ENCODE results near the gene DCXR.

The DCXR gene

GRCh38 chr17:82021107-82021899 is 16.2 kb downstream of the DCXR start:
- peak; percentile 47 for DNase-seq

DNA sequence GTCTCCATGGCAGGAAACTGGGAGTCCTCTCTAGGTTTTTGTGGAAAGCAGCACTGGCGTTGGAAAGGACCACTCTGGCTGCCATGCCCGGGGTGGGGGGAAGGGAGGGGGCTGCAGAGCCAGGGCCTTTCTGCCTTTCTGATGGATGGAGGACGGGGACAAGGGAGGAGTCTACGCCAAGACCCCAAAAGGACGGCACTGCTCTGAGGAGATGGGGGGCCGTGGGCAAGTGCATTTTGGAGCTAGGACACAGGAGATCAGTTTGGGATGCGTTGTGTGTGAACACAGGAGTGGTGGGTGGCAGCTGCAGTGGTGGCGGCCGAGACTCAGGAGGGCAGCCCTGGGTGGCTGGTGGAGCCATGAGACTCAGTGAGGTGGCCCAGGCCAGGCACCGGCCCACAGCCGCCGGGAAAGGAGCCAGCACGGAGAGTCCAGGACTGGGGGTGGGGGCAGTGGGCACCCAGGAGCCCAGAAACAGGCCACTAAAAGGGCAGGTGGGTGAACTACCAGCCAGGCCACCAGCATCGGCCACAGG is 16.9 kb downstream of the DCXR start:
- no peak for DNase-seq

DNA sequence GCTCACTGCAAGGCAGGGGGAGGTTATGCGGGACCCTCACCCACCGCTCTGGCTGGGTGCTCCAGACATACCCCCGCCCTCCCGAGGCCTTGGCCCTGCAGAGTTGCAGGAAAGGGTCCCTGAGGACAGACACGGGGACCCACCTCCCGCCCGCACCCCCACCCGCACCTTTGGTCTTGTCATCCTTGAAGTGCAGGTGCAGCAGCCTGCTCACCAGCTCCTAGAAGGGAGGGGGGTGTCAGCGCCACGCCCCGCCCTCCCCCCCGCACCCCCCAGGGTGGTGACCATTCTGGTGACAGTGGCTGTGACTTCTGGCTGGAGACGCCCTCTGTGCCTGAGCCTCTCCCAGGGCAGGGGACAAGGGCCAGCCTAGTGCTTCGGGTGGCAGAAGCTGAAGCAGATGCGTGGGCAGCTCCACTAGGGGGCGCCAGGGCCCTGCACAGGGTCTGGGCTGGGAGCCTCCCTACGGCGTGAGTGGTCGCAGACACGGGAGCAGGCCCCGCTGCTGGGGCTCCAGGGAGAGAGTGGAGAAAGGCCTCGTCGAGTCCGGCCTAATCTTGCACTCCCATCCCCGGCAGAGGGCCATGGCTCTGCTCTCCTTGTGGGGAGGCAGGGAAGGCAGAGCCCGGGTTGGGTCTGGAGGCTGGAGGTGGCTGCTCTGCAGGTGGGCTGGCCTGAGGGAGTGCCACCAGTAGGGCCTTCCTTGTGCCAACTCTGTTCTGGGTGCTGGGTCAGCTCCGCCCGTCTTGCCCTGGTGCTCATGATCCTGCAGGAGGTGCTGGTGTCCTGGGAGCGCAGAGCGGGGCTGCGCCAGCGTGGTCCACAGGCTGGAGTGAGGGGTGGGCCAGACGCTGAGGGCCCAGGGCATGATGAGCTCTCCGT is 17.6 kb downstream of the DCXR start:
- DNase-seq: no peak

DNA sequence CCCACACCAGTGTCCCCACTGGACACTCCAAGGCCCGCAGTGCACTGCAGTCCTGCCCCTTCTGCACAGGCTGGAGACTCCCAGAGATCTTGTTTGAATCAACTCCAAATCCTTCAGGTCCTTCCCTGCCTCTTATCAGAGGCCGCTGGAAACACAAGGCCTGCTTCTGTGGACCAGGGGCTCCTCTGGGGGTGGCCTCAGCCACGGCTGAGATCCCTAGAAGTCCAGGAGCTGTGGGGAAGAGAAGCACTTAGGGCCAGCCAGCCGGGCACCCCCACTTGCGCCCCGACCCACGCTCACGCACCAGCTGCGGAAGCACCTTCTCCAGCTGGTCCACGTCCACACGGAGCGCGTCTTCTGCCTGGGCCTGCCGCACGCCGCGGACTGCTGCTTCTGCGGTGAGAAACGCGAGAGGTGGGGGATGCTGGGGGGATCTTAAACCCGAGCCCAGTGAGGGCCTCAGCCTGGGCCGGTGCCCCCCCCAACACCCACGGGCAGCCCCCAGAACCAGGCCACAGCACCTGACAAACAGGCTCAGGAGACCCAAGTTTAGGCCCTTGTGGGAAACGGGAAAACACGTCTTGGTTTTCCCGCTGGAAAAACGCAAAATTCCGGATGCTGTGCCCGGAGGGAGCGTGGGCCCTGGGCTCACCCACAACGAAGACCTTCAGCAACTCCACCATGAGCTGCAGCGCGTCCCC is 18.4 kb downstream of the DCXR start:
- DNase-seq: no peak

- DNase-seq: no peak
Observed at GRCh38 chr17:82018152-82018988, 19.1 kb downstream of the DCXR start.

DNA sequence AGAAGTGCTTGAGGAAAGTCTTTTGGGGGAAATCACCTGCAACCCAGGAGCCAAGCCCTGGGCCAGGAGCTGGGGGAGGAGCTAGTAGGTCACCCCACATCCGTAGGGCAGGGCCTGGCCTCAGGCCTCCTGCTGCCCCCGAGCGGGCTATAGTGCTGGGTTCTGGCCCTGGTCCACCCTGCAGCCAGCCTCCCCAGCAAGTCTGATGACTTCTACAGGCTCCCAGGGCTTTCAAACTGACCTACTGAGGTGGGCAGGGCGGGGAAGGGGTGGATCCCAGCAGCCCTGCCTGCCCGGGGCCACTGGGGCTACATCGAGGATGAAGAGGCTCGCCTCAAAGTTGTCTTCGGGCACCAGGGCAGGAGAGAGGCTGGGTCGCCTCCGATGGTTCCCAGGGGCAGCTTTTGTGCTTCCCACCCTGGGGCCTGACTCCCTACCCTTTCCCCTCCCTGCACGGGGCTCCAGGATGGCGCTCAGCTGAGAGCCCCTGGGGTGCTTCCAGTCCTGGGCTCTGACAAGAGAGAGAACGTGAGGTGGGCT is 19.8 kb downstream of the DCXR start:
- DNase-seq: no peak

- DNase-seq: no peak
Observed at GRCh38 chr17:82016875-82017459, 20.5 kb downstream of the DCXR start.

DNA sequence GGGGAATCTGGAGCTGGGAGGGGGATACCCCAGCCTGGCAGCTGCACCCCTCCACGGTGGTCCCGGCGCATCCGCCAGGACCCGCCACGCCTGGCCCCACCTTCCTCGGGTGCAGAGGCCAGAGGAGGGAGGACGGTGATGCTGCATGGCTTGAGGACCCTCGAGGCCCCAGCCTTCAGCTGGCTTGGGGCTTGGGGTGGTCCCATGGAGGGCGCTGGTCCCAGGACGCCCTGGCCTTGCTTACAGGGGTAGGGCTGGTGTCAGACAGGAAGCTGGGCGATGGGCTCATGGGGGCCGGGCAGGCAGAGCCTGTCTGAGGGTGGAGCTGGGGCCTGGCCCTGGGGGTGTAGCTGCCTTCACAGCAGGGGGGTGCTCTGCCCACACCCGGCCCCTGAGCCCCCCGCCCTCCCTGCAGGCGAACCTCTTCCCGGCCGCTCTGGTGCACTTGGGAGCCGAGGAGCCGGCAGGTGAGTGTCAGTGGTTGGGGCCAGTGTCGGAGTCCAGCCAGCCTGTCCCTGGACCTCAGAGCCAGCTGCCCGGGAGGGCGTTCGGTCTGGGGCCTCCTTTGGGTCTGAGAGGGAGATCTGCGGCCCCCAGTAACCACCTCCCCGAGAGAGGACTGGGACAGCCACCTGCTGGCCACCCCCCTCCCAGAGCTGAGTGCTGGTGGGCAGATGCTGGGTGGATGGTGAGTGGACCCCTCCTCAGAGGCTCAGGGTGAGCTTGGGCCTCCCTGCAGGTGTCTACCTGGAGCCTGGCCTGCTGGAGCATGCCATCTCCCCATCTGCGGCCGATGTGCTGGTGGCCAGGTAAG is 21.2 kb downstream of the DCXR start:
- no peak for DNase-seq

GRCh38 chr17:82015311-82015971 is 22.1 kb downstream of the DCXR start:
- no peak for DNase-seq

DNA sequence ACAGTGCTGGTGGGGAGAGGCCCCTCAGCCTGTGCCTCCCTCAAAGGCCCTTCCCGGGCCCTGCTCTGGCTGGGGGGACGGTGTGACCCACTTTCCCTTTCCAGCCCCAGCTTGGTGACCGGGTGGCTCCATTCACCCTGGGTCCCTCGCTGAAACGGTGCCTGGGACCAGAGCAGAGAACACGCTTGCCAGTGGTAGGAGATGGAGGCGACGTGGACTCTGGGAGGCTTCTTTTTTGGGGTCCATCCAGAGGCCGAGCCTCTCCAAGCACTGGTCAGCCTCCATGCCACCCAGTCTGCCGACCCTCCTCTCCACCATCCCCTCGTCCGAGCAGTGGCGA is 22.6 kb downstream of the DCXR start:
- DNase-seq: no peak

DNA sequence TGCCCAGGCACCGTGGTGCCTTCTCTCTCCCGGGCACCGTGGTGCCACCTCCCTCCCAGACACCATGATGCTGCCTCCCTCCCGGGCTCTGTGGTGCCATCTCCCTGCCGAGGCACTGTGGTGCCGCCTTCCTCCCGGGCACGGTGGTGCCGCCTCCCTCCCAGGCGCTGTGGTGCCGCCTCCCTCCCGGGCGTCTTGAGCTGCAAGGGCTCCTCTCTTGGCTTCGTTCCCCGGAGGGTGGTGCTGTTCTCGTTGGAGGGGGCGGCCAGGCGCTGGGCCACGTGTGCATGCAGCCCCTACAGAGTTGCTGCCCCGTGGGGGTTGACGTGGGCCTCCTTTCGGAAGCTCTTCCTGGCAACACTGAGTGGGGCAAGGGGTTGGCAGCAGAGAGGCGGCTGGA is 23.1 kb downstream of the DCXR start:
- no peak for DNase-seq

DNA sequence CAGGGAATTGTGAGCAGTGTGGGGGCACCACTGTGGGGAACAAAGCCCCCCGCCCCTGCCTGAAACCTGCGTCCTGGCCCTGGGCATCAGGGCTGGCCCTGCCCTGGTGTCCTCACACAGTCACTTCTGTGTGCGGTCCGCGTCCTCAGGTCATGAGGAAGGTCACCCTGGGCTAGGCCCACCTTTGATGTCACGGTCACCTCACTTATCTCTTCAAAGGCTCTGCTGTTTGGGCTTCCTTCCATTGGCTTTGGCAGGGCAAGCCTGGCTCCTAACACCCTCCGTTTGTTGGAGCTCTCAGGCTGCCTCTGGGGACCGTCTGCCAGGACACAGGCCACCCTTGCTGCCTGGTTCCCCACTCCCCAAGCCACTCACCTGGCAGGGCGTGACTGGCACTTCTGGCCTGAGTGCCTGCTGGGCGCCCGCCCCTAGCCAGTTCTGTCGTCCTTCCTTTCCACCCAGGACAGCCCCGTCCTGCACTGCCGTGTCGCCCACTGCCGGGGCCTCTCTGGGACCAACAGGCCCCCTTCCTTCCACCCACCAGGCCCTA is 23.6 kb downstream of the DCXR start:
- no peak for DNase-seq

DNA sequence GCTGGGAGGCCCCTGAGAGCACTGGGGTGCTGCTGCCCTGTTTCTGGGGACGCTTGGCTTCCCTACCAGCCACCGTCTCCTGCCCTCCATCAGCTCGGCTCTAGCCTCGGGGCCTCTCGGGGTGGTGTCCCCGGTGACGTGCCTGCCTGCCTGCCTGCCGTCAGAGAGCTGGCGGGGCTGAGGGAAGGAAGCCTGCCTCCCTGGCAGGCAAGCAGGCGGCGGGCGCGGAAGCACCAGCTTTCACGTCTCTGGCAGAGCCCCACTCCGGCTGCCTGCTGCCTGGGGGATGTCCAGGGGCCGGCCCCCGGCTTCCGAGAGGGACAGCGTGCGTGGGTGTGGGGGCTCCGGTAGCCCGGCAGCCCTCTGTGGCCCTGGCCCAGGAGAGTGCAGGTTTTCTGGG is 24.2 kb downstream of the DCXR start:
- no peak for DNase-seq

- DNase-seq: no peak
Observed at GRCh38 chr17:82012640-82013295, 24.7 kb downstream of the DCXR start.

DNA sequence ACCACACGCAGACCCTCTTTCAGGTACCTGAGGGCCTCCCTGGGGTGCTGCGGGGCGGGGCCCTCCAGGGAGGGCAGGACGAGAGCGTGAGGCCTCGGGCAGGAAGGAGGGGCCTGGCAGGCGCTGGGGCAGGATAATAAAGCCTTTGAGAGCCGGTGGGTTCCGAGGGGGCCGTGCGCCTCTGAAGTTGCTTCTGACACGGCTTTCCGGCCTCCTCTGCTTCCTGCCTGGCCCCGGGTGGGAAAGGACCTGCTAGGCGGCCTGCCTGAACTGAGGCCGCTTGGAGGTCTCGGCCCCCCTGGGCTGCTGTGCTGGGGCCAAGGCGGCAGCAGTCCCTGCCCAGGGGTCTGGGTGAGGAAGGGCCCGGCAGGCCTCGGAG is 25.2 kb downstream of the DCXR start:
- DNase-seq: no peak

DNA sequence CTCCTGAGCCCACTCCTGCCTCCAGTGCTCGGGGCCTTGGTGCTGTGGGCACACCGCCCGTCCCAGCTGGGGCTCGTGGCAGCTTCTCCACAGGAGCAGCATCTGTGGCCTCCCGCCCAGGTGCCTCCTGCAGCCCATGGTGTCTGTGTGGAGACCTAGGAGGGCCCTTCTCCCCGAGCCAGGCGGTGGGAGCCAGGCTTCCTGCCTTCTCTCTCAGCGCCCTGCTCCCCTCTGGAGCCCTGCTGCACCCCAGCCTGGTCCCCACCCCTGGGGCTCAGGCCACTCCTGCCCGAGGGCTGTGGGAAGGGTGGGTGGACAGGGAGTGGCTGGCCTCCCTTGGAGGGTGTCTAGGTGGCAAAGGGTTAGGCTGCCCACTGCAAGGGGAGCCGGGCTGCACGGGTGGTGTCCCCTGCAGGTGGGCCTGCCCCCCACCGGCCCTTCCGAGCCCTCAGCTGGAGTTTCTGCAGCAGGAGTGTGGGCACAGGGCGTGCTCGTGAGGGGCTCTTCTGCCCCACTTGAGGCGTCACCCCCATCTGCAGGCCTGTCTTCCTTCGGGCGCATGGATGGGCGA is 25.8 kb downstream of the DCXR start:
- DNase-seq: no peak

- DNase-seq: no peak
Observed at GRCh38 chr17:82010575-82011525, 26.6 kb downstream of the DCXR start.

DNA sequence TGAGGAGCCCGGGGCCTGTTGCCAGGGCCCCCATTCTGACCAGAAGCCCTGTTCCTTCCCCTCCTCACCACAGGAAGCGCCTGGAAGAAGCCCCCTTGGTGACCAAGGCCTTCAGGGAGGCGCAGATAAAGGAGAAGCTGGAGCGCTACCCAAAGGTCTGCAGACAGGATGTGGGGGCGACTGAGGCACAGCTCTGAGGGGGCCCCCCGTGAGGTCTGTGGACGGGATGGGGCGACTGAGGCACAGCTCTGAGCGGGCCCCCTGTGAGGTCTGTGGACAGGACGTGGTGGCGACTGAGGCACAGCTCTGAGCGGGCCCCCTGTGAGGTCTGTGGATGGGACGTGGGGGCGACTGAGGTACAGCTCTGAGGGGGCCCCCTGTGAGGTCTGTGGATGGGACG is 28.1 kb downstream of the DCXR start:
- no peak for DNase-seq

Measured in NCI-H2107 (cell line).